ENCODE data around the gene UBE2E3.

DNA sequence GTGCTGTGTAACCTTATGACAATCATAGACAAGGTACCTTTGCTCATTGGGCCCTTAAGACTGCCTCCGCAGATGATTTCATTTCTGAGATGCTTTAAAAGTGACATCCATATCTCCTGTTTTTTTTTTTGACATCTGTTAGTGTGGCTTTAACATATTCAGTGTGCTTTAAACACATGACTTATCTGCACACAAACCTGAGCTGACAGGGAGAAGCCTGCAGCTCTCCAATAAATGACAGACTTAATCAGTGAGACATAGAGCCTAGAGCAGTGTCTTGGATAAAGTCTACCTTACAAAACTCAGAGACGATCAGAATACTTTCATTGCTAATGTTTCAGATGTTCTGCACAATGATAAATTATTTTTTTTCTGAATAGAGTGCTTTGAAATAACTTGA, 130.7 kb downstream of the UBE2E3 start:
- TF ChIP-seq IRF2 (CRISPR knock-in tag; IDR thresholded peaks at IDR 0.05; ENCODE audit: borderline replicate concordance, low read depth) (no peak), EMX1 (CRISPR knock-in tag; IDR thresholded peaks at IDR 0.05) (no peak)
- TF ChIP-seq, protein P1, sequence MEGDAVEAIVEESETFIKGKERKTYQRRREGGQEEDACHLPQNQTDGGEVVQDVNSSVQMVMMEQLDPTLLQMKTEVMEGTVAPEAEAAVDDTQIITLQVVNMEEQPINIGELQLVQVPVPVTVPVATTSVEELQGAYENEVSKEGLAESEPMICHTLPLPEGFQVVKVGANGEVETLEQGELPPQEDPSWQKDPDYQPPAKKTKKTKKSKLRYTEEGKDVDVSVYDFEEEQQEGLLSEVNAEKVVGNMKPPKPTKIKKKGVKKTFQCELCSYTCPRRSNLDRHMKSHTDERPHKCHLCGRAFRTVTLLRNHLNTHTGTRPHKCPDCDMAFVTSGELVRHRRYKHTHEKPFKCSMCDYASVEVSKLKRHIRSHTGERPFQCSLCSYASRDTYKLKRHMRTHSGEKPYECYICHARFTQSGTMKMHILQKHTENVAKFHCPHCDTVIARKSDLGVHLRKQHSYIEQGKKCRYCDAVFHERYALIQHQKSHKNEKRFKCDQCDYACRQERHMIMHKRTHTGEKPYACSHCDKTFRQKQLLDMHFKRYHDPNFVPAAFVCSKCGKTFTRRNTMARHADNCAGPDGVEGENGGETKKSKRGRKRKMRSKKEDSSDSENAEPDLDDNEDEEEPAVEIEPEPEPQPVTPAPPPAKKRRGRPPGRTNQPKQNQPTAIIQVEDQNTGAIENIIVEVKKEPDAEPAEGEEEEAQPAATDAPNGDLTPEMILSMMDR (IDR thresholded peaks at IDR 0.05) = no peak
- TF ChIP-seq, protein P2, sequence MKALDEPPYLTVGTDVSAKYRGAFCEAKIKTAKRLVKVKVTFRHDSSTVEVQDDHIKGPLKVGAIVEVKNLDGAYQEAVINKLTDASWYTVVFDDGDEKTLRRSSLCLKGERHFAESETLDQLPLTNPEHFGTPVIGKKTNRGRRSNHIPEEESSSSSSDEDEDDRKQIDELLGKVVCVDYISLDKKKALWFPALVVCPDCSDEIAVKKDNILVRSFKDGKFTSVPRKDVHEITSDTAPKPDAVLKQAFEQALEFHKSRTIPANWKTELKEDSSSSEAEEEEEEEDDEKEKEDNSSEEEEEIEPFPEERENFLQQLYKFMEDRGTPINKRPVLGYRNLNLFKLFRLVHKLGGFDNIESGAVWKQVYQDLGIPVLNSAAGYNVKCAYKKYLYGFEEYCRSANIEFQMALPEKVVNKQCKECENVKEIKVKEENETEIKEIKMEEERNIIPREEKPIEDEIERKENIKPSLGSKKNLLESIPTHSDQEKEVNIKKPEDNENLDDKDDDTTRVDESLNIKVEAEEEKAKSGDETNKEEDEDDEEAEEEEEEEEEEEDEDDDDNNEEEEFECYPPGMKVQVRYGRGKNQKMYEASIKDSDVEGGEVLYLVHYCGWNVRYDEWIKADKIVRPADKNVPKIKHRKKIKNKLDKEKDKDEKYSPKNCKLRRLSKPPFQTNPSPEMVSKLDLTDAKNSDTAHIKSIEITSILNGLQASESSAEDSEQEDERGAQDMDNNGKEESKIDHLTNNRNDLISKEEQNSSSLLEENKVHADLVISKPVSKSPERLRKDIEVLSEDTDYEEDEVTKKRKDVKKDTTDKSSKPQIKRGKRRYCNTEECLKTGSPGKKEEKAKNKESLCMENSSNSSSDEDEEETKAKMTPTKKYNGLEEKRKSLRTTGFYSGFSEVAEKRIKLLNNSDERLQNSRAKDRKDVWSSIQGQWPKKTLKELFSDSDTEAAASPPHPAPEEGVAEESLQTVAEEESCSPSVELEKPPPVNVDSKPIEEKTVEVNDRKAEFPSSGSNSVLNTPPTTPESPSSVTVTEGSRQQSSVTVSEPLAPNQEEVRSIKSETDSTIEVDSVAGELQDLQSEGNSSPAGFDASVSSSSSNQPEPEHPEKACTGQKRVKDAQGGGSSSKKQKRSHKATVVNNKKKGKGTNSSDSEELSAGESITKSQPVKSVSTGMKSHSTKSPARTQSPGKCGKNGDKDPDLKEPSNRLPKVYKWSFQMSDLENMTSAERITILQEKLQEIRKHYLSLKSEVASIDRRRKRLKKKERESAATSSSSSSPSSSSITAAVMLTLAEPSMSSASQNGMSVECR (CRISPR knock-in tag; IDR thresholded peaks at IDR 0.05; ENCODE audit: borderline replicate concordance) = no peak
